ENCODE measurements around the gene BPIFB3.

Gene BPIFB3, protein sequence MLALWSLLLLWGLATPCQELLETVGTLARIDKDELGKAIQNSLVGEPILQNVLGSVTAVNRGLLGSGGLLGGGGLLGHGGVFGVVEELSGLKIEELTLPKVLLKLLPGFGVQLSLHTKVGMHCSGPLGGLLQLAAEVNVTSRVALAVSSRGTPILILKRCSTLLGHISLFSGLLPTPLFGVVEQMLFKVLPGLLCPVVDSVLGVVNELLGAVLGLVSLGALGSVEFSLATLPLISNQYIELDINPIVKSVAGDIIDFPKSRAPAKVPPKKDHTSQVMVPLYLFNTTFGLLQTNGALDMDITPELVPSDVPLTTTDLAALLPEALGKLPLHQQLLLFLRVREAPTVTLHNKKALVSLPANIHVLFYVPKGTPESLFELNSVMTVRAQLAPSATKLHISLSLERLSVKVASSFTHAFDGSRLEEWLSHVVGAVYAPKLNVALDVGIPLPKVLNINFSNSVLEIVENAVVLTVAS

GRCh38 chr20:33053291-33054106, at the start of gene BPIFB3:
Gene BPIFB3 (plus strand): TSS chr20:33053903. CDS start chr20:33055436, 1,533 bp downstream.
- no peak within 1 kb of the TSS for H3K27ac ChIP-seq
- no peak for TF ChIP-seq ZFX (IDR thresholded peaks at IDR 0.05)
- TF ChIP-seq CTCF (conservative IDR thresholded peaks at IDR 0.05) = no peak

DNA sequence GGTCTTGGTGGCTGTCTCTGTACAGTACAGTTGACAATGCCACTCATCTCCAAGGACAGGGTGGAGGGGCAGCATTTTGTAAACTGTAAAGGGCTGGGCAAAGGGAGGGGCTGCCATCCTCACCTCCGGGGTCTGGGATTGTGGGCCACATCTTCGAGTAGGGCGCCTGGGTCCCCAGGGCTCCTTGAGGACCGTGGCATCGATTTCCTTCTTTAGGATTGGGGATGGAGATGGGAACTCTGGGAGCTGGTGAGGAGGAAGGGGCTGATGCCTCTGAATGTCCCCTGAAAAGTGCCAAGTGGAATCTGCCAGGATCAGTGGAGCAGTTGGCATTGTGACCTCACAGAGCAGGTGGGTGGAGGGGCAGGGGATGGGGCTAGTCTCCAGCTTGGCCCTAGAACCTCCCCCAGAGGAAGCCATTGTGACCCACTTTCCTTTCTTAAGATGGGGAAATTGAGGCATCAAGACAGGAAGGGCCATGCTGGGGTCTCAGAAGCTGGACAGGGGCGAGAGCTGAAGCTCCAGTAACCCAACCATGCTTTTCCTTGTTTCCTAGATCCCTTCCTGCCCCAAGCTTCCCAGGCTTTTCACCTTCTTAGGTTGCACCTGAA, 49.5 kb upstream of the BPIFB3 start, which contains the start of gene SUN5:
Gene SUN5 (minus strand): TSS at position 293 of the 611 bp plus-strand sequence. CDS start 93 bp downstream, at position 200.
- H3K27ac ChIP-seq = no peak within 1 kb of the TSS
- TF ChIP-seq ZFX (IDR thresholded peaks at IDR 0.05) (no peak), CTCF (conservative IDR thresholded peaks at IDR 0.05) (no peak)

DNA sequence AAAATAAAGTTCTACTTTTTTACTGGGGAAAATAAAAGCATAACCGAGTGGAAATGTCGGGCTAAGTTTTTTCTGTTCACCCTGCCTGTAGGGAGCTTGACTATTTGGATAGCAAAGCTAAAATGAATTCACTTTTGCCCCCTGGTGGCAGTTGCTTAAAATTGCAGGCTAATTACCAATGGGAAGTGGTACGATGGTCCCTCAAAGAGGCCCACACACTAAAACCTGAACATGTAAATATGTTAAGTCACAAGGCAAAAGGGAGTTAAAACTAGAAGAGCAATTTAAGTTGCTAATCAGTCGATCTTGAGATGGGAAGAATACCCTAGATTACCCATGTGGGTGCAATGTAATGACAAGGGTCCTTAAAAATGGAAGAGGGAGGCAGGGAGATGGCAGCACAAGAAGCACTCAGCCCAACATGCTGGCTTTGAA, 48.6 kb upstream of the BPIFB3 start:
- TF ChIP-seq ZFX (IDR thresholded peaks at IDR 0.05) (no peak), CTCF (conservative IDR thresholded peaks at IDR 0.05) (no peak; the same call in 1 of the 2 replicates)
- H3K27ac ChIP-seq = no peak overlapping the region

- TF ChIP-seq ZFX (IDR thresholded peaks at IDR 0.05) = no peak
- TF ChIP-seq CTCF (conservative IDR thresholded peaks at IDR 0.05) = no peak
- H3K27ac ChIP-seq = no peak overlapping the region
Observed at GRCh38 chr20:33005908-33006775, 47.6 kb upstream of the BPIFB3 start.

DNA sequence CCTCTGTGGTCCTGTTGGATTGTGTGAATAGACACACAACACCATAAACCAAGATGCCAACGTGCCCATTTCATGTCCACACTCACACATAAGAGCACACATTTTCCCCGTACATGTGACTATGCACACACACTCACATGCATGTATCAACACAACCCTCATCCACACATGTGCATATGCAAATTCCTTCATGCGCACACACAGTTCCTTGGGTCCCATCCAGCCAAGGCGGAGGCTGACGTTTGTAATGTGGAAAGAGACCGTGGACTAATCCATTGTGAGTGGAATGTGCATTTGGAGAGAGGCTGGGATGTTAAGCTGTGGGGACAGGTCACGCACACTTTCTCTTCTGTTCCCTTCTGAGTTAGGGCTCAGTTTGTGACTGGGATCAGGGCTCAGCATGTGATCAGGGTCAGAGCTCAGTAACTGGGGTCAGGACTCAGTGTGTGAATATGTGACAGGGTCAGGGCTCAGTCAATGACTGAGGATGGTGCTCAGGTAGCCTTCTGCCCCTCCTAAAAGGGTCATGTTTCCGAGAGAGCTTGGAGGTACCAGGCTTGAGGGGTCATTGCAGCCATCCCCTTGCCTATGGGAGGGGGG, 46.8 kb upstream of the BPIFB3 start:
- no peak overlapping the region for H3K27ac ChIP-seq
- TF ChIP-seq ZFX (IDR thresholded peaks at IDR 0.05) = no peak
- TF ChIP-seq CTCF (conservative IDR thresholded peaks at IDR 0.05) = no peak
